ENCODE measurements around the gene TOP1.
A peak's percentile ranks its signal among the peaks of the same experiment; 100 is the strongest.

The TOP1 gene

GRCh38 chr20:41004531-41005360 is 23.9 kb upstream of the TOP1 start:
- no peak for ATAC-seq

GRCh38 chr20:41005361-41005729 is 23.3 kb upstream of the TOP1 start:
- no peak for ATAC-seq

DNA sequence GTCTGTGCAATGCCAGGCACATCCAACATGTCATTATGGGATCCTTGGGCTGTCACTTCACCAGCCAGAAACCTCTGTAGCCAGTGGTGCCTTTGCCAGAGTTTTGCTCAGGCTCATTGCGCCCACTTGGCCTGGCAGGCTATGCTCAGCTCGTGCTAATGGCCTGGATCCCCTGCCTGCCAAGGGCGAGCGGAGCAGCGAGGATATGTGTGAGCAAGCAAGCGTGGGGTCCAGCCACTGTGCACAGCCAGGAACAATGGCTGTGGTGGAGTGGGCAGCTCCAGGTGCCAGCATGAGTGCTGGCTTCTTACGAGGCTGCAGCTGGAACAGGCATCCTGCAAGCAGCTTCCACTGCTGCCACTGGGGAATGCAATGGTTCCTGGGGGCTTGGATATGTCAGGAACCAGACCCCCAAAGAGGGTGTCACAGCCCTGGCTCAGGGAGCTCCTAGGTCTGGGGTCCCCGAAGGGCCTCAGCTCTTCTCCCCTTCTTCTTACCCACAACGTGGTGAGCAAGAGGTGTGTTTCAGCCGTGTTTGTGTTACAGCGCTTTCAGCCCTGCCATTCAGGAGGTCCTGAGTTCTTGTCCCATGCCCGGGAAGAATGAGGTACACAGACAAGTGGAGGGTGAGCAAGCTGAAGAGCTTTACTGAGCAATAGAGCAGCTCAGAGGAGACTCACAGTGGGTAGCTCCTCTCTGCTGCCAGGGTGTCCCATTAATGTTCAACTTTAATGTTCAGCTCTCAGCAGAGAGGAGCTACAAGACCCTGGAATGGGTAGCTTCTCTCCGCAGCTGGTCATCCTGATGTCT is 22.3 kb upstream of the TOP1 start:
- ATAC-seq, result no peak

DNA sequence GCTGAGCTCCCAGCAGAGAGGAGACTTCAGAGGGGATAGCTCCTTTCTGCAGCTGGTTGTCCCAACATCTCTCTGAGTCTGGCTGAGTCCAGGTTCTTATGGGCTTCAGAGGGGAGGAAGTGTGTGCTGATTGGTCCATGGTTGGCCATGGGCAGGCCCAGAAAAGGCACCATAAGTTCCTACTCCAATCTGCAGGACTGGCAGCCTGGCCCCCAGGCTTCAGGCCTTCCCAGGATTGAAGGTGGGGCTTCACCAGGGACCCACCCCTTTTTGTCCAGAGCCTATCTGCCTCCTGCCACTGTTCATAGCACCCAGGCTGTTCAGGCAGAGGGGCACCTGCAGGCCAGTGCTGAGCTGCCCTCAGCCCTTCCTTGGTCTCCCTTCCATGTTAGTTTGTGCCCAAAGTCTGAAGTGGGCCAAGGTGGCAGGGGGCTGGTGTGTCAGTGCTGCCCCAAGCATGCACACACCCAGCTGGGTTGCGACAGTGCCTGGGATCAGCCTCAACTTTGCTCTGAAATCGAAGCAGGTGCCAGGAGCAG is 21.6 kb upstream of the TOP1 start:
- ATAC-seq, result no peak

- ATAC-seq, result no peak
Observed at GRCh38 chr20:41007481-41007880, 21.1 kb upstream of the TOP1 start.

DNA sequence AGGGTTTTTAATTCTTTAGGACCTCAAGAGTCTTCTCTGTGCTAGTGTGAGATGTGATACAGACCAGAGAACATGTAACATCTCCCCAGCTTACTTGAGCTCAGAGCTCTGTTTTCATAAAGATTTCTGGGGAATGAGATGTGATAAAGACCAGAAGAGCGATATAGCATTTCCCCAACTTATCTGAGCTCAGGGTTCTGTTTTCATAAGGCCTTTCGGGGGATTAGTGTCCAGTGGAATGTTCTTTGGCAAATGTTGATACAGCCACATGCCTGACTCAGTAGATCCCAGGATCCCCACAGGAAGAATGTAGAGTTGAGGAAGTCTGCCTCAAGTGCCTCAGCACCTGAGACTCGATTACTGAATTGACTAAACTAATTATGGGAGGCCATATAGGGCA is 18.7 kb upstream of the TOP1 start:
- ATAC-seq, result no peak

DNA sequence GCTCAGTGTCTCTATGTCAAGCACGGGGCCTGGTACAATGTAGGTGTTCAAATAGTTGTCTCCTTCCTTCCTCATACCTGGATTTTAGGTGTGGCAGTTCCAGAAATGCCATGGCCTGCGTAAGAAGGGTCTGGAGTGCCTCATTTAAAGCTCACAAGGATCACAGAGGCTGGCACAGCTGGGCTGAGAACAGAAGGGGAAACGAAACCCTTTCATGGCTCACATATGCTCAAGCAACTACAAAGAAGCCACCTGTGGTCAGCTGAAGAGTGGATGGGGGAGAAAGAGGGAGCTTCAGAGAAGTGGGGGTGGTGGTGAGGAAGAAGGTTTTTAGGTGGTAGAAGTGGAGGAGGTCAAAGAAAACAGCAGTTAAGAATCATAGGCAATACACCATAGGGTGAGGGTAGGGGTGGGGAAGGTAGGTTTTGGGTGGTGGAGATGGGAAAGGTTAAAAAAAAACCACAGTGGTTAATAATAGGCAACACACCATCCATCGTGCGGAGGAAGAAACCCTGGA is 17.0 kb upstream of the TOP1 start:
- peak; percentile 46 to 68 for ATAC-seq

DNA sequence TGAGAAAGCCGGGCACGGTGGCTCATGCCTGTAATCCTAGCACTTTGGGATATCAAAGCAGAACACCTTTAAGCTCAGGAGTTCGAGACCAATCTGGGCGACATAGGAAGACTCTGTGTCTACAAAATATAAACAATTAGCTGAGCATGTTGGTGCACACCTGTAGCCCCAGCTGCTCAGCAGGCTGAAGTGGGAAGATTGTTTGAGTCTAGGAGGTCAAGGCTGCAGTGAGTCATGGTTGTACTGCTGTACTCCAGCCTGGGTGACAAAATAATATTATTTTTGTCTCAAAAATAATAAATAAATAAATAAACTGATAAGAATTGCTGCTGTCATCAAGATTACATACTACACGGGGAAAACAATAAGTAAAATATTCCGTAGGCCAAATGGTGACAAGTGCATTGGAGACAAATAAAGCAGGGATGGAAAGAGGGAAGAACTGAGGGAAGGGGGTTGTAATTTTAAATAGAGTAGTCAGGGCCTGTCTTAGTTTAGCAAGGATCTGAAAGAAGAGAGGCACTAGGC is 14.0 kb upstream of the TOP1 start:
- ATAC-seq, result no peak

DNA sequence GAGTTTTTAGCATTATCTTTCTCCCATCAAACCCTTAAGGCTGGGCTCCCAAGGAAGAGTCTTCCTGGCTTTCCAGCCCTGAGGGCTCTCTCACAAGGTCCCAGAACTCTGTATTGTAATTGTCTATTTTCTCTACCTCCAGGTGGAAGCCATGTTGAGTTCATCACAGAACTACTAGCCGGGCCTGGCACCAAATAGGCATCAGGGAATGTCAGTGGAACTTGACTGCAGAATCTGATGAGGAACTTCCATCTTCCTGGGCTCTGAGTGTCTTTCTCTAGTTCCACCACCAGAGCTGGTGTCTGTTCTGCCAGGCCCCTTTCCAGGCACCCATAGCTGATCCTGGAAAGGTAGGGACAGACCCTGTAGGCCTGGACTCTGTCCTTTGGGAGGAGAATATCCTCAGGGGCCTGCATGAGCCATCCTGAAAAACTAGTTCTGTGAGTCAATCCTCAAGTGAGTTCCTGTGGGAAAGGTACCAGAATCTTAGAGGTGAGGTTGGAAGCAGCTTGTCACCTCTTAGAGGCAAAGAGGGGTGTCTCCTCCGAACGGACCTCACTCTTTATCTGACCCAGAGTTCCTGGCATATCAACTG is 11.1 kb upstream of the TOP1 start:
- ATAC-seq, result no peak

- ATAC-seq, result no peak
Observed at GRCh38 chr20:41018153-41018552, 10.5 kb upstream of the TOP1 start.

GRCh38 chr20:41023549-41023948 is 5.1 kb upstream of the TOP1 start:
- ATAC-seq, result no peak

DNA sequence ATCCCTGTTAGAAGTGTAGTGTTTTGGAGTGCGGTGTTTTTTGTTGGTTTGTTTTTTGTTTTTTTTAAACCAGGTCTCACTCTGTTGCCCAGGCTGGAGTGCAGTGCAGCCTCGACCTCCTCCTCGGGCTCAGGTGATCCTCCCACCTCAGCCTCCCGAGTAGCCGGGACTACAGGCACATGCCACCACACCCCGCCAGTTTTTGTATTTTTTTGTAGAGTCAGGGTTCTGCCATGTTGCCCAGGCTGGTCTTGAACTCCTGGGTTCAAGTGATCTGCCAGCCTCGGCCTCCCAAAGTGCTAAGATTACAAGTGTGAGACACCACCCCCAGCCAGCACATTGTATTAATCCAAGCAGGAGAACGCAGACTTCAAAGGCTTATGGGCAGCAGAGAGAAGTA is 1.3 kb upstream of the TOP1 start:
- ATAC-seq, result no peak

DNA sequence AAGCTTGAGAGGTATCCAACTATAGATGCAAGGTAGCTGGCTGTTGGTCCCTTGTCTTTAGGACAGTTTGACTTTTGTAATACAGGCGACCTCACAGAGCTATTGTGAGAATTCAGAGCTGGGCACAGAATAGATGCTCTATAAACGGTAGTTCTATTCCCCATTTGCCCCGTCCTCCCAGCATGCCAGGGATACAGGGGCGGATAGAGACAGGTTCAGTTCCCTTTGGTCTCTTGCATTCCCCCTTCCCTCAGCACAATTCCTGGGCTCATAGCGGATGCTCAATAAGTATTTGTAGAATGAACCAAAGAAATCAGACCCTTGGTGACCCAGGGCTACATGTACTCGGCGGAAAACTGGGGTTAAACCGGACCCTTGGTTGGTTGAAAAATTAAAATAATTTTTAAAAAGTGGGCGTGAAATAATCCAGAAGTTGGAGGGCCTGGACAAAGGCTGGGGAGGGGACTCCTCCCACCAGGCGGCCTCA is 707 bp upstream of the TOP1 start:
- no peak for ATAC-seq

- no peak for ATAC-seq
Observed at GRCh38 chr20:41029150-41029901, 704 bp downstream of the TOP1 start.

DNA sequence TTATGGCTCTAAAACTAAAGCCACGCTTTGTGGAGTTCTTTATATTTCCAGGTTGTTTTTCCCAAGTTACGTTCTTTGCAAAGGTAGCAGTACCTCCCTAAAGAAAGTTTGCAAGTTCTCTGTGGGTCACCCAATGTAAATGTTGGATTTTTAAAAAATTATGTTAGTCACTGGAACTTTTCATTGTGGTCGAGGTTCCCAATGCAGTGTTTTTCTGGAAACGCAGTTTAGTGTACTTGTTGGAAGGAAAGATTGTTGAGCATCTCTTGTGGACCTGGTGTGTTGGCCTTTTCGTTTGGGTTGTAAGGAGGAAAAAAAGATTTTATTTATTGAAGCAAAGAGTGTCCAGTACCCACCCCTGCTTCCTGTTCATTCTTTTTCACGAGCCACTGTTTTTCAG is 1.4 kb downstream of the TOP1 start:
- no peak for ATAC-seq

- ATAC-seq, result no peak
Observed at GRCh38 chr20:41030531-41031242, 2.1 kb downstream of the TOP1 start.

DNA sequence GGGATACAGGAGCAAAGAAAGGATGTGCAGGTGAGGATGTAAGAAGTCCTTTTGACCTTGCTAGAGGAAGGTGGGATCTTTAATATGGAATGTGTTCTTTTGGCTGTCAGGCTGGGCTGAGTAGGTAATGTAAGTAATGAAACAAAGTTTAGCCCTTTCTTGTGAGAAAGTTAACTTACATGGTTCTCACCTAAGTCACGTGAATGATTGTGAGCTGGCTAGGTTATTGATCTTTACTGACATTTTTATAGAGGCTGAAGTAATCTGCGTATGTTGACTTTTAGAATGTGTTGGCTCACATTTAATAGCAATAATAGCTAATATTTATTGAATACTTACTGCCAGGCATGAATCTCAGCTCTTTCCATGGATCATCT is 2.6 kb downstream of the TOP1 start:
- ATAC-seq, result no peak

DNA sequence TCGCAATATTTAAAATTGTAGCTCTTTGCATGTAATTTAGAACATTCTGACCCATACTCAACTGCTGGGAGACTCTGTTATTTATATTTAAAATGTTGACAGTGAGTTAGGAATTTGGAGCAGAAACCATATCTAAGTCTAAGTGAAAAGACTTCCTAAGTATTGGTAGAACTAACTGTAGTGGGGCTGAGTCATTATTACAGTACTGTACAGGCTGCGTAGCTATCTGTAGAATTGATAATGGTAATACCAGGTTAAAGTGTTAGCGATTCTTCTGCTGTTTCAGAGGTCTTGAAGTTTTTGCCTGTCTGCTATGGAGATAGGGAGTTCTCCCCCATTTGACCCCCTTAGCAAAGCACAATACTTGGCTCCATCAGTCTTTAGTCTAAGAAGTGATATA is 3.6 kb downstream of the TOP1 start:
- ATAC-seq, result no peak

- ATAC-seq, result no peak
Observed at GRCh38 chr20:41034239-41034638, 5.6 kb downstream of the TOP1 start.

DNA sequence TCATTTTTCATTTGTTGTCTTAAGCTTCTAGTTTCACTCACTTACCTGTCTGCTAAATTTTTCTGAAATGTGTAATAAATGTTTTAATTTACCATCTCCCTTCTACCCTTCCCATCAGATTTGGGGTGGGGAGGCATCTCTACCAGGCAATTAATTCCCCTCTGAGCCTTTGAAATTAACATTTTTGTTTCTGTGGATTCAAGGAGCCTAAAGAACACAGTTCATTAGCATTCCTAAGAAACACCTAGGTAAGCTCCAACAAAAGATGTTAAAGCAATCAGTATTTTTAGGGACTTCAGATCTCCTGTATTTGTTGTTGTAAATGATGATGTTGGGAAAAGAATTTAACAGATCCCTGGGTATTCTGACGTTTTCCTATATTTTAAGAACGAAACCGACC is 6.6 kb downstream of the TOP1 start:
- no peak for ATAC-seq

- no peak for ATAC-seq
Observed at GRCh38 chr20:41037179-41037578, 8.6 kb downstream of the TOP1 start.

Data from activated CD4-positive, CD25-positive, alpha-beta regulatory T cell treated with anti-CD3 and anti-CD28 coated beads, Interleukin-2, amount 50 U/mL, for 24 hours (primary cell).